GM12878 (cell line): ENCODE data around the gene GLO1. TPM values are rescaled to one million over a fixed set of nuclear protein-coding genes. Genes with fewer than 3 reads are reported as not detected.
A peak's percentile ranks its signal among the peaks of the same experiment; 100 is the strongest.

Experiments used
- ATAC-seq: fragments of 200-7000 bp; cut with Tn5 transposase; 3 replicates; pipeline ENCODE4 v1.9.1; 2020; ENCODE audit warnings: mild to moderate bottlenecking, moderate library complexity
- BruUV-seq: library from RNA; stranded (reverse); fragments of 400-500 nt; replicated peaks from 2 replicates; lab custom pipeline; 2021; lab: Mats Ljungman, UMichigan
- CTCF ChIA-PET: fragments of 300-600 bp; sonication (Branson Sonifier 250); formaldehyde crosslinking; extraction: SDS; loops from one replicate; lab custom pipeline; 2021; ENCODE audit warnings: inconsistent platforms; lab: Yijun Ruan, JAX
- POLR2A ChIA-PET: fragments of 350-600 bp; formaldehyde crosslinking; extraction: SDS; loops from one replicate; lab custom pipeline; 2021; ENCODE audit warnings: inconsistent platforms; lab: Charles Lee
- RAD21 ChIA-PET: fragments of 300-600 bp; sonication (Branson Sonifier 250); formaldehyde crosslinking; loops from one replicate; lab custom pipeline; 2023; ENCODE audit warnings: antibody characterized with exemption; ENCODE audit not compliant: unreplicated experiment; lab: Charles Lee
- SMC1A ChIA-PET: fragments of 300-600 bp; sonication (Branson Sonifier 250); formaldehyde crosslinking; loops from one replicate; lab custom pipeline; 2023; ENCODE audit not compliant: unreplicated experiment, uncharacterized antibody; lab: Charles Lee
- DNase-seq: peaks from one replicate; pipeline ENCODE4 v3.0.0-alpha.2; 2011; ENCODE audit warnings: low read depth, low spot score
- FAIRE-seq: peaks from 3 replicates; lab custom pipeline; 2011; peaks lifted over from hg19 to GRCh38; lab: Jason Lieb, UNC
- H2AFZ ChIP-seq: 2 replicates; pipeline ENCODE4 v1.6.0; 2011; ENCODE audit warnings: low read depth, low read length, control low read depth; ENCODE audit not compliant: control insufficient read depth
- H3K27ac ChIP-seq: 2 replicates; pipeline ENCODE4 v1.5.1; 2011; ENCODE audit warnings: control low read depth; ENCODE audit not compliant: control insufficient read depth, insufficient read depth
- H3K27me3 ChIP-seq, 2 experiments: replicated peaks in 1 of 2; 2 replicates each; pipeline versions ENCODE4 v1.6.0 to v1.6.1; 2011; ENCODE audit warnings: low read length in 1 of 2; ENCODE audit not compliant: control insufficient read depth in 2 of 2, insufficient read depth in 2 of 2
- H3K36me3 ChIP-seq, 2 experiments: 2 replicates each; pipeline ENCODE4 v1.5.1; 2011; ENCODE audit warnings: low read length in 1 of 2; ENCODE audit not compliant: control insufficient read depth in 2 of 2, insufficient read depth in 2 of 2
- H3K4me1 ChIP-seq: 2 replicates; pipeline ENCODE4 v1.6.1; 2011; ENCODE audit warnings: mild to moderate bottlenecking, low read length, moderate library complexity, mixed read lengths; ENCODE audit not compliant: control insufficient read depth, insufficient read depth
- H3K4me2 ChIP-seq: 2 replicates; pipeline ENCODE4 v1.6.0; 2011; ENCODE audit warnings: control low read depth; ENCODE audit not compliant: control insufficient read depth, insufficient read depth
- H3K4me3 ChIP-seq: fragments of 200-600 bp; sonication (generic); 2 replicates; pipeline ENCODE4 v1.5.1; 2016
- H3K79me2 ChIP-seq: 2 replicates; pipeline ENCODE4 v1.6.0; 2011; ENCODE audit warnings: low read length; ENCODE audit not compliant: control insufficient read depth, insufficient read depth
- H3K9ac ChIP-seq: 2 replicates; pipeline ENCODE4 v1.8.0; 2011; ENCODE audit warnings: low read length, control low read depth, mixed read lengths; ENCODE audit not compliant: control insufficient read depth, insufficient read depth
- H3K9me3 ChIP-seq: replicated peaks from 3 replicates; pipeline ENCODE4 v1.5.1; 2011; ENCODE audit warnings: mild to moderate bottlenecking, low read length; ENCODE audit not compliant: control insufficient read depth, insufficient read depth
- H4K20me1 ChIP-seq: 2 replicates; pipeline ENCODE4 v1.6.0; 2011; ENCODE audit not compliant: control insufficient read depth, insufficient read depth
- ASH2L ChIP-seq: fragments of 300-600, 200-600 bp; sonication (generic); IDR thresholded peaks from 2 replicates; pipeline ENCODE4 v1.6.1; 2017; ENCODE audit warnings: low read depth, mild to moderate bottlenecking, borderline replicate concordance
- GATAD2B ChIP-seq: fragments of 450-650 bp; conservative IDR thresholded peaks from 2 replicates; pipeline ENCODE4 v1.6.1; 2017; ENCODE audit warnings: low read depth, mild to moderate bottlenecking, moderate library complexity
- HDAC2 ChIP-seq: fragments of 200-600 bp; sonication (generic); IDR thresholded peaks from 2 replicates; pipeline ENCODE4 v1.6.1; 2017
- HDGF ChIP-seq: fragments of 450-650 bp; IDR thresholded peaks from 2 replicates; pipeline ENCODE4 v1.6.1; 2016; ENCODE audit warnings: antibody characterized with exemption
- JUND ChIP-seq: IDR thresholded peaks from 2 replicates; pipeline ENCODE4 v1.6.1; 2012; ENCODE audit warnings: low read depth, mild to moderate bottlenecking, low read length, improper control_type of control experiment, moderate library complexity
- KDM1A ChIP-seq: fragments of 200-600 bp; sonication (generic); IDR thresholded peaks from 2 replicates; pipeline ENCODE4 v1.6.1; 2016; ENCODE audit warnings: borderline replicate concordance
- KLF5 ChIP-seq: fragments of 450-650 bp; IDR thresholded peaks from 2 replicates; pipeline ENCODE4 v1.6.1; 2014; ENCODE audit warnings: mild to moderate bottlenecking; ENCODE audit not compliant: partially characterized antibody
- MYB ChIP-seq: fragments of 150-350 bp; IDR thresholded peaks from 2 replicates; pipeline ENCODE4 v1.6.1; 2014; ENCODE audit warnings: mild to moderate bottlenecking, low read depth, low read length, borderline replicate concordance
- NR2C1 ChIP-seq: fragments of 450-650 bp; IDR thresholded peaks from 2 replicates; pipeline ENCODE4 v1.6.1; 2017; ENCODE audit warnings: antibody characterized with exemption, mild to moderate bottlenecking, moderate library complexity
- POLR2AphosphoS5 ChIP-seq: IDR thresholded peaks from 2 replicates; pipeline ENCODE4 v1.6.1; 2011; ENCODE audit warnings: mild to moderate bottlenecking, low read length, inconsistent platforms
- RFX5 ChIP-seq: IDR thresholded peaks from 2 replicates; pipeline ENCODE4 v1.6.1; 2011; ENCODE audit warnings: low read depth, low read length, improper control_type of control experiment
- SRF ChIP-seq, 2 experiments: IDR thresholded peaks; 2 replicates each; pipeline ENCODE4 v1.6.1; 2011; ENCODE audit warnings: low read depth in 2 of 2, low read length in 2 of 2, mild to moderate bottlenecking in 1 of 2, moderate library complexity in 1 of 2
- SUPT20H ChIP-seq: IDR thresholded peaks from 2 replicates; pipeline ENCODE4 v1.6.1; 2011; ENCODE audit warnings: low read depth, mild to moderate bottlenecking, low read length, moderate library complexity, borderline replicate concordance; ENCODE audit not compliant: control insufficient read depth
- WRNIP1 ChIP-seq: IDR thresholded peaks from 2 replicates; pipeline ENCODE4 v1.6.1; 2011; ENCODE audit warnings: low read depth, low read length, improper control_type of control experiment, borderline replicate concordance
- ZNF207 ChIP-seq: fragments of 450-650 bp; IDR thresholded peaks from 2 replicates; pipeline ENCODE4 v1.6.1; 2014; ENCODE audit warnings: antibody characterized with exemption, mild to moderate bottlenecking, borderline replicate concordance
- ZNF384 ChIP-seq: IDR thresholded peaks from 2 replicates; pipeline ENCODE4 v1.6.1; 2012; ENCODE audit warnings: low read depth, mild to moderate bottlenecking, low read length, improper control_type of control experiment, borderline replicate concordance
- WGBS: methylation state at CpG from one replicate; pipeline ENCODE4 v1.1.6; 2016; ENCODE audit warnings: low lambda C conversion rate; ENCODE audit not compliant: insufficient replicate concordance, insufficient coverage; ENCODE audit errors: missing lambda C conversion rate; 5-methylcytosine and 5-hydroxymethylcytosine counted together
- in situ Hi-C: fragments of 300-500 bp; cut with MboI; formaldehyde crosslinking; loops from 9 replicates; pipeline ENCODE4 v1.14.3; 2018; ENCODE audit warnings: mixed read lengths
- intact Hi-C: fragments of 100-400 bp; cut with micrococcal nuclease; formaldehyde crosslinking; loops from one replicate; pipeline ENCODE4 v1.14.2; 2022; ENCODE audit not compliant: unreplicated experiment
- polyA plus RNA-seq, 11 experiments: library from polyadenylated mRNA; depleted of rRNA in 4 of 11; unstranded in 6 of 11; stranded (reverse) in 5 of 11; fragments of >200 nt; fragmentation: Nextera tagmentation in 4 of 11; fragmentation: Illumina TruSeq in 1 of 11; extraction: Ambion mirVana in 4 of 11; extraction: Trizol in 1 of 11; gene quantifications; 1 replicate in 1 of 11; 2 replicates in 10 of 11; pipeline versions ENCODE4 v1.2.1 to v1.2.3, GENCODE V29; 2011 to 2016; ENCODE audit warnings: inconsistent platforms in 2 of 11, missing spikeins in 2 of 11, low read depth in 1 of 11
- total RNA-seq, 4 experiments: library from RNA; depleted of rRNA in 3 of 4; stranded (reverse); fragments of >200 nt in 3 of 4; fragmentation: Illumina TruSeq in 1 of 4; extraction: Trizol in 1 of 4; gene quantifications; 2 replicates each; pipeline versions ENCODE4 v1.2.1 to v1.2.3, GENCODE V29; 2013 to 2021

GLO1 gene
- total and polyA plus RNA-seq, 10 of the 15 experiments (the other 5 are each of a cell fraction or from before 2014, with no cell fraction given), result 105 to 227 (median 150) TPM

GRCh38 chr6:38681850-38682249, 21.1 kb downstream of the GLO1 start:
- no peaks in the 10 kb centered on the region for H3K9me3 ChIP-seq
- ChIA-PET RAD21 (no interaction called here), SMC1A (no interaction called here), CTCF (interaction anchor here (1.2 kb wide), 1 partner anchor 8 kb away, joined by 3 read pairs; no protein-coding TSS in a partner anchor), POLR2A (no interaction called here)
- peaks cover 2% of the 10 kb centered on the region; the same call in 1 of the 2 replicates for H3K79me2 ChIP-seq
- no peak for FAIRE-seq
- H4K20me1 ChIP-seq, result no peaks in the 10 kb centered on the region
- H3K27me3 ChIP-seq, result no peaks in the 10 kb centered on the region
- intact Hi-C loops (no loop called here), in situ Hi-C loops (no loop called here)
- no peak overlapping the region for H3K27ac ChIP-seq
- peaks cover 16% of the 10 kb centered on the region for H3K4me1 ChIP-seq
- 95% methylated on average over 2 of the region's 2 CpGs for WGBS
- DNase-seq, result no peak
- no peak overlapping the region for H2AFZ ChIP-seq
- no peak overlapping the region for H3K9ac ChIP-seq
- no peak for TF ChIP-seq HDAC2
- TF ChIP-seq WRNIP1, result no peak
- no peak for TF ChIP-seq ASH2L
- TF ChIP-seq SUPT20H, result no peak
- TF ChIP-seq MYB, result no peak
- TF ChIP-seq KDM1A, result no peak
- no peak for TF ChIP-seq POLR2AphosphoS5
- no peak for TF ChIP-seq JUND
- no peak for TF ChIP-seq RFX5
- TF ChIP-seq NR2C1, result no peak
- no peak for TF ChIP-seq SRF (IDR thresholded peaks at IDR 0.05; ENCODE audit: low read depth in 2 of 2, low read length in 2 of 2)
- no peak for TF ChIP-seq GATAD2B
- TF ChIP-seq HDGF, result no peak
- no peak for TF ChIP-seq ZNF207
- TF ChIP-seq KLF5, result no peak
- no peak for TF ChIP-seq ZNF384
- TF ChIP-seq, all 136 proteins: peak for 0
- TSS peak; percentile 36 for BruUV-seq
- no peak overlapping the region for H3K4me2 ChIP-seq
- H3K36me3 ChIP-seq, result peaks cover 2 to 25% of the 10 kb centered on the region in 2 experiments; a peak in 2 of 4 replicates
- no peak for ATAC-seq
- H3K4me3 ChIP-seq, result no peak overlapping the region
